Keratinocyte (primary cell): ENCODE results near the gene CTPS2. TPM values are rescaled to one million over a fixed set of nuclear protein-coding genes. Genes with fewer than 3 reads are reported as not detected.

Source experiments
- DNase-seq: peaks from one replicate; pipeline ENCODE4 v3.0.0-alpha.2; 2011; ENCODE audit warnings: low read depth, missing footprints, low spot score
- FAIRE-seq: peaks from 2 replicates; lab custom pipeline; 2011; peaks lifted over from hg19 to GRCh38; lab: Jason Lieb, UNC
- H2AFZ ChIP-seq: 2 replicates; pipeline ENCODE4 v1.6.0; 2012; ENCODE audit warnings: low read length, control low read depth, inconsistent platforms; ENCODE audit not compliant: control insufficient read depth
- H3K27ac ChIP-seq: 2 replicates; pipeline ENCODE4 v1.5.1; 2011; ENCODE audit warnings: low read length; ENCODE audit not compliant: control insufficient read depth, insufficient read depth
- H3K27me3 ChIP-seq: 3 replicates; pipeline ENCODE4 v1.6.0; 2011; ENCODE audit warnings: low read length; ENCODE audit not compliant: control insufficient read depth, insufficient read depth; ENCODE audit errors: extremely low read depth
- H3K36me3 ChIP-seq, 2 experiments: 2 replicates in 1 of 2; 3 replicates in 1 of 2; pipeline ENCODE4 v1.5.1; 2011; ENCODE audit warnings: low read length in 2 of 2, mild to moderate bottlenecking in 1 of 2; ENCODE audit not compliant: control insufficient read depth in 2 of 2, insufficient read depth in 2 of 2; ENCODE audit errors: extremely low read depth in 1 of 2
- H3K4me1 ChIP-seq: 3 replicates; pipeline ENCODE4 v1.5.1; 2011; ENCODE audit warnings: low read length; ENCODE audit not compliant: control insufficient read depth, insufficient read depth; ENCODE audit errors: extremely low read depth
- H3K4me2 ChIP-seq: 3 replicates; pipeline ENCODE4 v1.6.0; 2011; ENCODE audit warnings: low read depth, low read length; ENCODE audit not compliant: control insufficient read depth, insufficient read depth; ENCODE audit errors: extremely low read depth
- H3K4me3 ChIP-seq, 3 experiments: fragments of 200-600 bp in 1 of 3; sonication (generic) in 1 of 3; 2 replicates in 2 of 3; 3 replicates in 1 of 3; pipeline ENCODE4 v1.5.1; 2011 to 2016; ENCODE audit warnings: low read length in 3 of 3, mild to moderate bottlenecking in 3 of 3, control low read depth in 2 of 3, inconsistent platforms in 1 of 3, low read depth in 1 of 3, mixed read lengths in 1 of 3, mixed run types in 1 of 3, moderate library complexity in 1 of 3; ENCODE audit not compliant: control insufficient read depth in 2 of 3, insufficient read depth in 2 of 3; ENCODE audit errors: extremely low read depth in 1 of 3
- H3K79me2 ChIP-seq: 2 replicates; pipeline ENCODE4 v1.6.0; 2012; ENCODE audit warnings: low read length; ENCODE audit not compliant: control insufficient read depth, insufficient read depth
- H3K9ac ChIP-seq: 3 replicates; pipeline ENCODE4 v1.6.0; 2011; ENCODE audit warnings: low read length; ENCODE audit not compliant: control insufficient read depth, insufficient read depth; ENCODE audit errors: extremely low read depth
- H3K9me1 ChIP-seq: 3 replicates; pipeline ENCODE4 v1.6.0; 2011; ENCODE audit warnings: low read length; ENCODE audit not compliant: control insufficient read depth, insufficient read depth; ENCODE audit errors: extremely low read depth
- H3K9me3 ChIP-seq: 2 replicates; pipeline ENCODE4 v1.5.1; 2012; ENCODE audit warnings: low read depth, low read length; ENCODE audit not compliant: control insufficient read depth
- H4K20me1 ChIP-seq: 3 replicates; pipeline ENCODE4 v1.6.0; 2011; ENCODE audit warnings: low read length; ENCODE audit not compliant: control insufficient read depth, insufficient read depth; ENCODE audit errors: extremely low read depth
- CTCF ChIP-seq, 3 experiments: IDR thresholded peaks in 1 of 3; conservative IDR thresholded peaks in 1 of 3; optimal IDR thresholded peaks in 1 of 3; 2 replicates in 2 of 3; 3 replicates in 1 of 3; pipeline versions ENCODE3 to v1.5.1; 2011; ENCODE audit warnings: low read length in 3 of 3, mild to moderate bottlenecking in 3 of 3, moderate library complexity in 2 of 3, control low read depth in 1 of 3, inconsistent platforms in 1 of 3; ENCODE audit not compliant: insufficient read depth in 2 of 3; ENCODE audit errors: extremely low read depth in 1 of 3
- EZH2 ChIP-seq: IDR thresholded peaks from one replicate; pipeline ENCODE4 v1.6.1; 2012; ENCODE audit warnings: inconsistent platforms, mild to moderate bottlenecking, low read length, moderate library complexity
- dilution Hi-C: fragments of 300-500 bp; cut with MboI; formaldehyde crosslinking; loops from one replicate; pipeline ENCODE4 v1.7.0; 2020; ENCODE audit warnings: low sequenced_read_pairs; ENCODE audit not compliant: extremely low pct_ligation_motif_present
- polyA plus RNA-seq, 5 experiments: library from polyadenylated mRNA; depleted of rRNA in 3 of 5; stranded (reverse) in 3 of 5; stranded (forward) in 1 of 5; unstranded in 1 of 5; fragments of >200 nt; gene quantifications; 1 replicate in 1 of 5; 2 replicates in 3 of 5; 3 replicates in 1 of 5; pipeline versions ENCODE4 v1.2.1 to v1.2.3, GENCODE V29; 2011 to 2012; ENCODE audit warnings: missing spikeins in 2 of 5, low read depth in 1 of 5, low replicate concordance in 1 of 5

The CTPS2 gene
- polyA plus RNA-seq, 1 donor (not counting 4 experiments of a cell fraction or from before 2014, with no cell fraction given): 12.3 TPM

- dilution Hi-C loops: no loop called here
- H3K36me3 ChIP-seq: peaks cover 10 to 22% of the 10 kb centered on the region in 2 experiments
Observed at GRCh38 chrX:16683007-16683664, 29.3 kb downstream of the CTPS2 start.

GRCh38 chrX:16678689-16679088, 33.8 kb downstream of the CTPS2 start:
- H3K4me1 ChIP-seq: no peaks in the 10 kb centered on the region
- no peak for TF ChIP-seq EZH2
- no peak for TF ChIP-seq CTCF (optimal IDR thresholded peaks at IDR 0.05 in 1 of 3, IDR thresholded peaks at IDR 0.05 in 1 of 3, conservative IDR thresholded peaks at IDR 0.05 in 1 of 3; ENCODE audit: extremely low read depth in 1 of 3, insufficient read depth in 2 of 3, low read length in 3 of 3)
- H3K4me2 ChIP-seq: no peak overlapping the region
- H4K20me1 ChIP-seq: no peaks in the 10 kb centered on the region
- peaks cover 5 to 16% of the 10 kb centered on the region in 2 experiments for H3K36me3 ChIP-seq
- H3K27me3 ChIP-seq: no peaks in the 10 kb centered on the region
- H2AFZ ChIP-seq: no peak overlapping the region
- H3K79me2 ChIP-seq: no peaks in the 10 kb centered on the region
- dilution Hi-C loops: no loop called here
- no peak overlapping the region for H3K27ac ChIP-seq
- no peak overlapping the region for H3K9ac ChIP-seq
- no peak for FAIRE-seq
- H3K4me3 ChIP-seq: no peak overlapping the region
- DNase-seq: no peak
- H3K9me1 ChIP-seq: no peaks in the 10 kb centered on the region
- H3K9me3 ChIP-seq: no peaks in the 10 kb centered on the region

More at GRCh38 chrX:16683007-16683664, 29.3 kb downstream of the CTPS2 start:
- DNase-seq: no peak
- Histone ChIP-seq H3K27ac (no peak overlapping the region), H3K9ac (no peak overlapping the region), H3K4me3 (no peak overlapping the region), H3K79me2 (no peaks in the 10 kb centered on the region), H3K4me2 (no peak overlapping the region), H3K9me1 (no peaks in the 10 kb centered on the region), H3K27me3 (no peaks in the 10 kb centered on the region), H2AFZ (no peak overlapping the region), H4K20me1 (no peaks in the 10 kb centered on the region), H3K4me1 (no peaks in the 10 kb centered on the region), H3K9me3 (no peaks in the 10 kb centered on the region)
- no peak for FAIRE-seq
- TF ChIP-seq EZH2 (no peak), CTCF (optimal IDR thresholded peaks at IDR 0.05 in 1 of 3, IDR thresholded peaks at IDR 0.05 in 1 of 3, conservative IDR thresholded peaks at IDR 0.05 in 1 of 3; ENCODE audit: extremely low read depth in 1 of 3, insufficient read depth in 2 of 3, low read length in 3 of 3) (no peak)
